GM19455 (cell line): ENCODE data around the gene B4GALT4.
A peak's percentile ranks its signal among the peaks of the same experiment; 100 is the strongest.

Source experiments
- ATAC-seq: cut with Tn5 transposase; IDR thresholded peaks from one replicate; pipeline ENCODE4 v1.9.1; 2021; ENCODE audit not compliant: unreplicated experiment

The B4GALT4 gene

GRCh38 chr3:119237299-119237698 is 3.4 kb downstream of the B4GALT4 start:
- no peak for ATAC-seq

GRCh38 chr3:119236756-119237155 is 3.9 kb downstream of the B4GALT4 start:
- ATAC-seq, result no peak

GRCh38 chr3:119235151-119235550 is 5.5 kb downstream of the B4GALT4 start:
- ATAC-seq, result no peak

GRCh38 chr3:119234610-119235009 is 6.1 kb downstream of the B4GALT4 start:
- ATAC-seq, result no peak

- ATAC-seq, result no peak
Observed at GRCh38 chr3:119230745-119231144, 9.9 kb downstream of the B4GALT4 start.

GRCh38 chr3:119230071-119230470 is 10.6 kb downstream of the B4GALT4 start:
- ATAC-seq, result no peak

- ATAC-seq, result no peak
Observed at GRCh38 chr3:119229190-119229589, 11.5 kb downstream of the B4GALT4 start.

- no peak for ATAC-seq
Observed at GRCh38 chr3:119228373-119229145, 12.1 kb downstream of the B4GALT4 start.

- no peak for ATAC-seq
Observed at GRCh38 chr3:119227070-119227850, 13.4 kb downstream of the B4GALT4 start.

GRCh38 chr3:119225121-119225520 is 15.6 kb downstream of the B4GALT4 start:
- no peak for ATAC-seq

GRCh38 chr3:119223511-119223910 is 17.2 kb downstream of the B4GALT4 start:
- ATAC-seq, result no peak

- no peak for ATAC-seq
Observed at GRCh38 chr3:119222391-119222790, 18.3 kb downstream of the B4GALT4 start.

GRCh38 chr3:119221779-119222320 is 18.8 kb downstream of the B4GALT4 start:
- ATAC-seq, result no peak

GRCh38 chr3:119220970-119221667 is 19.6 kb downstream of the B4GALT4 start:
- no peak for ATAC-seq

- ATAC-seq, result no peak
Observed at GRCh38 chr3:119220198-119220597, 20.5 kb downstream of the B4GALT4 start.

- ATAC-seq, result peak; percentile 97
Observed at GRCh38 chr3:119219069-119219468, 21.6 kb downstream of the B4GALT4 start.

- ATAC-seq, result no peak
Observed at GRCh38 chr3:119211803-119212202, 28.9 kb downstream of the B4GALT4 start.

GRCh38 chr3:119211193-119211592 is 29.5 kb downstream of the B4GALT4 start:
- no peak for ATAC-seq

- no peak for ATAC-seq
Observed at GRCh38 chr3:119207512-119207875, 33.2 kb downstream of the B4GALT4 start.

- ATAC-seq, result no peak
Observed at GRCh38 chr3:119206611-119207511, 33.8 kb downstream of the B4GALT4 start.
